Stimulated activated CD8-positive, alpha-beta memory T cell treated with anti-CD3 and anti-CD28 coated beads, Interleukin-7, amount 100 ng/mL, for 24 hours (primary cell): ENCODE data around the gene CPNE5.

Experiments used
- DNase-seq: peaks from one replicate; pipeline ENCODE4 v3.0.0-alpha.2; 2020; ENCODE audit warnings: low read depth

Gene CPNE5

DNA sequence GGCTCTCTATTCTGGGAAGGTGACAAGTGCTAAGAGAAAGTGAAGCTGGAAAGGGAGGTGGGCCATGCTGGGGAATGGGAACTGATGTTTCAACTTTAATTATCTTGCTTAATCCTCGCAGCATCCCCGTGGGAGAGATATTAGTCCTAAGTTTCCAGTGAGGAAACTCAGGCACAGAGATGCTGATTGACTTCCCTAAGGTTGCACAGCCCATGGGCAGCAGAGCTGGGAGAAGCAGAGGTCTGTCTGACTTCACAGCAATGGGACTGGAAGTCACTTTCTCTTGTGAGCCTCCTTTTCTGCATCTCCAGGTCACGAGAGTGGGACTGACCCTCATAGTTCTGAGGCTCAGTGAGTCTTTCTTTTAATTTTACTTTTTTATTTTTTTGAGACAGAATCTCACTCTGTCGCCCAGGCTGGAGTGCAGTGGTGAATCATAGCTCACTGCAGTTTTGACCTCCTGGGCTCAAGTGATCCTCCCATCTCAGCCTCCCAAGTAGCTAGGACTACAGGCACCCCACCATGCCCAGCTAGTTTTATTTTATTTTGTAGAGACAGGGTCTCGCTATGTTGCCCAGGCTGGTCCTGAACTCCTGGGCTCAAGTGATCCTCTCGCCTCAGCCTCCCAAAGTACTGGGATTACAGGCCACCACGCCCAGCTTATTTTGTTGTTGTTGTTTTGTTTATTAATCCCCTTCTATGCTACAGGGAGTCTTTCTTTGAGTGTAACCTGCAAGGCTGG lies 139.0 kb downstream of the CPNE5 start:
- no peak for DNase-seq

DNA sequence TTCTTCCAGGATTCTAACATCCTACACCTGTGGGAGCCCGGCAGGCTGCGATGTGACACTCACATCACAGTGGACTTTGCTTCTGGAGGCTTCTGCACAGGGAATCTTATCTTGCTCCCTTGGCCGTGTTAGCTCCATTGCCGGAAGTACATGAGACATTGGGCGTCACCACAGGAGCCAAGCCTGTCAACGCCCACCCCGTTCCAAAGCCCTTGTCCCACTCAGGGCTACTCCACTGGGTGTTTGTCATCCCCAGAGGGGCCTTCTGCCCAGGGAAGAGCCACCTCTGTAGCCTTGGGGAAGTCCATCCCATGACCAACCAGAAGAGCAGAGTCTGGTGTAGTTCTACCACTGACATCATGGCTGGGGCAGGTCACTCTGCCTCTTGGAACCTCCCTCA lies 139.9 kb downstream of the CPNE5 start:
- DNase-seq = no peak

DNA sequence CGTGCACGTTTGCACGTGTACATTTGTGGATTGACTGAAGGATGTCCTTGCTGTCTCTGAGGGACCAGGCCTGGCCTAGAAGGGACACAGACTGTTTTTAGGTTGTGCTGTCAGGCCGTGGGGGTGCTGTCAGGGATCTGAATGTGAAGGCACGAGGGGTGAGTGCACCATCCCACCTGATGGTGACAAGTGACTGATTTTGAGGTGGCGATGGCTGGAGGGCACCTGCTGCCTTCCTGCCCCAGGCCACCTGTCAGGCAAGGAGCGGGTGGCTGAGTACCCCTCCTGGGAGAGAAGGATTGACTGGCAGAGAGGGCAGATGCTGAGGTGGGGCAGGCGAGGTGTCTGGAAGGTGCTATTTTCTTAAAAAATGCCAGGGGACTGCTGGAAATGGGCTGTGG lies 140.4 kb downstream of the CPNE5 start:
- DNase-seq = no peak

DNA sequence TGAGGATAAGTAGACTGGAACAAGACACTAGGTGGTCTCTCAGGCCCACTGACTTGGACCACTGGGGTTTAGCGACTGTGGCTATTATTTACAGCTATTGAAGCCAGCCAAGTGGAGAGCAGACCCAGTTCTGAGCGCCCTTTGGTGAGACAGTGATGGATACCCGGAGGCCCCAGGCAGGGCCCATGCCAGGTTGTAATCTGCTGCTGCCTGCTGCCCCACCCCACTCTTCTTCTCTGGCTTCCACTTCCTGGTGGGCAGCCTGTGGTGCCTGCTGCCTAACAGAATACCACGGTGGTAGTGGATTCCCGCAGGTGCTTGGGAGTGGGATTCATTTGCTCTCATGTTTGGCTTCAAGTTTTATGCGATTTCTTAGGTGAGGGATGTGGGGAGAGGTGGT lies 141.0 kb downstream of the CPNE5 start:
- DNase-seq = no peak

DNA sequence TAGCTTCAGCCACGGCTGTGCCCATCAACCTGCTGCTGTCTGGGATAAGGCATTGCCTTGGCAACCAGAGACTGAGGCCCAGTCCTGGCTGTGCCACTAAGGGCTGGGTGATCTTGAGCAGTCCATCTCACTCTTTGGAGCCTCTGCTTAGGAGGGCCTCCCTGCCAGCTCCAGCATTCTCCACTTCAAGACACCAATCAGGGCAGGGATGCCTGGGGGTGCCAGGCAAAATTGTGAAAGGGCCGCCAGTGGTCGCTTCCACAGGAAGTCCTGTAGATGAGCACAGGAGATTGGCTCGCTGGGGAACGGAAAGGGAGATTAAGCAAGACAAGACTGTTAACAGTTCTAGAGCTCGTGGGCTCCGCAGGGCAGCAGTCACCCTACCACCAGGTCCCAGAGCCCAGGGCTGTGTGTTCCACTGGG lies 141.8 kb downstream of the CPNE5 start, which contains the start of gene RAB44:
TSS of gene RAB44 (plus strand) at position 346 of the 423 bp plus-strand sequence. CDS start 6,410 bp downstream, outside the sequence.
- no peak for DNase-seq

DNA sequence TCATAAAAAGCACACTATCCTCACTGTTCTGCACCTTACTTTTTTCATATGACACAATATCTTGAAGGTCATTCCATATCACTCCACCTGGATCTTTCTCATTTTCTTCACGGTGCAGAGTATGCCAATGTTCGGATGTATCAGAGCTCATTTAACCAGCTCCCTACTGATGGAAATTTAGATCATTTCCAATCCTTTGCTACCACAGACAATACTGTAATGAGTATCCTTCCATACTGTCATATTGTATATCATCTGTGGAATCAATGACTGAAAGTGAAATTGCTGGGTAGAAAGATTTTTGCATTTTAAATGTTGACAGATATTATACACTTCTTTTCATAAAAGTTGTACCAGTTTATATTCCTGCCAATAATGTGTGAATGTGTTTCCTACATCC lies 143.8 kb downstream of the CPNE5 start:
- DNase-seq = no peak

DNA sequence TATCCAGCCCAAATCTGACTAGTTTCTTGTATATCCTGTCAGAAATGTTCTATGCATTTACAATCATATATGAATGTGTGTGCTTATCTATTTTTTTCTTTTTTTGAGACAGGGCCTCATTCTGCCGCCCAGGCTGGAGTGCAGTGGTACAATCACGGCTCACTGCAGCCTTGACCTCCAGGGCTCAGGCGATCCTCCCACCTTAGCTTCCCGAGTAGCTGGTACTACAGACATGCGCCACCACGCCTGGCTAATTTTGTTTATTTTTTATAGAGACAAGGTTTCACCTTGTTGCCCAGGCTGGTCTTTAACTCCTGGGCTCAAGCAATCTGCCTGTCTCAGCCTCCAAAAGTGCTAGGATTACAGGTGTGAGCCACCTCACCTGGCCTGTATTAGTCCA lies 144.6 kb downstream of the CPNE5 start:
- no peak for DNase-seq

DNA sequence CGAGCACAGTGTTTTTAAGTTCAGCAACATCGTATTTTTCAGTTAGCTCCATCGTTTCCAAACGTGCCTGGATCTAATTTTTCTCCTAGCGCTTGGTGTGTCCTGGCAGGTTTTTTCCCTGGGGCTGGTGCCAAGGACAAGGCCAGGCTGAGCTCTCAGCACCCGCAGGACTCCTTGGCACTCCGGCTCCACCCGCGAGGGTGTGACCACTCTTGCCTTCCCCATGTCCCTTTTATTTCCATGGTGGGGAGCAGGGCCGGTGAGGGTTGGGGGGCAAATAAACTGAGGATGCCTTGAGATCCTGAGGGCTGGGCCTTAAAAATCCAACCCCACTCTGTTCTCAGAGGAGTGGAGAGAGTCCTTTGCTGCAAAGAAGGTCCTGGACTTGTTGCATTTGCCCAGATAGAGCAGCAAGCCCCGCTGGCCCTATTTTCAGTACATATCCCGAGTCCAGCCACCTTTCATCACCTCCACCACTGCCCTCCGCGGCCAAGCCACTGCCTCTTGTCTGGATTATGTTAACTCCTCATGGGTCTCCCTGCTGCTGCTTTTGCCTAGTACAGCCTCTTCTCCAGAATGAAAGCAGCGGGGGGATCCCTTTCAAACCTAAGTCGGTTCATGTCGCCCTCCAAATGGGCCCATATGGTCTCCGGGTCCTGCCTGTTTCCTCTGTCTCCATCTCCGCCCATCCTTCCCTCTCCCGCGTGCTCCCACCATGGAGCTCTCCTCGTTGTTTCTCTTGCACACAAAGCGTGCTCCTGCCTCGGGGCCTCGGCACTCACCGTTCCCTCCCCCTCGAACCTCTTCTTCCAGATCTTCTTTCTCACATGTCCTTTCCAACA lies 146.2 kb downstream of the CPNE5 start:
- no peak for DNase-seq

DNA sequence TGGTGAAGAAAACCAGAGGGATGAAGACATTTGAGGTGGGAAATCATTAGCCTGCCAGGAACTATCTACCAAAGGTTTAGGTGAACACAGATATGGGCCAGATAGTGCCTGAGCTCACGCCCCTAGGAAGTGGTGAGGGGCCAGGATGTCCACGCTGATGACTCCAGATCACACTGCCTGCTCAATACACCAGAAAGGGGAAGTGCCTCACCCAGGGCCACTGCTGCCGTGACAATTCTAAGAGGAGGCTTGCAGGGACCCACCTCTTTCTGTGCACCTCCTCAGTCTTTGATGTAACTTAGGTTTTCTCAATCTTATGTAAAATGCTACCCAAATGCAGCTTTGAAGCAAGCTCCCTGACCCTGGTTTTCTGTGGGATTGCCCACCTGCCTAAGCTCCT lies 147.0 kb downstream of the CPNE5 start:
- DNase-seq = no peak

DNA sequence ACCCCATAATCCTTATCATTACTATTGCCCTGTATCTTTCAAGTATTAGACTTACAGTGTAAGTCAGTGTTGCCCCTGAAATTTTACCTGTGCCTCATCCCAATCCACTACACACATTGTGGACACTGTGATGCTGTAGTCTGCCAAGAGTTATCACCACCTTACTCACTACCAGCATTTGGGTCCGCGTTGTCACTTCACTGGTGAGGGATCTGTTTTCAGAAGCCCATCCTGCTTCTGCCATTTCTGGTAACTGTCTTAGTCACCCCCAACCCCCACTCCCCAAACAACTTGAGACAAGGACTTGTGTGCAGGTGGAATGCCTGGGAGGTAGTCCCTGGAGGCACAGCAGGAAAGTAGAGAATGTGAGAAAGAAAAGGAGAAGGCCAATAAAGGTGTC lies 147.6 kb downstream of the CPNE5 start:
- DNase-seq = no peak

DNA sequence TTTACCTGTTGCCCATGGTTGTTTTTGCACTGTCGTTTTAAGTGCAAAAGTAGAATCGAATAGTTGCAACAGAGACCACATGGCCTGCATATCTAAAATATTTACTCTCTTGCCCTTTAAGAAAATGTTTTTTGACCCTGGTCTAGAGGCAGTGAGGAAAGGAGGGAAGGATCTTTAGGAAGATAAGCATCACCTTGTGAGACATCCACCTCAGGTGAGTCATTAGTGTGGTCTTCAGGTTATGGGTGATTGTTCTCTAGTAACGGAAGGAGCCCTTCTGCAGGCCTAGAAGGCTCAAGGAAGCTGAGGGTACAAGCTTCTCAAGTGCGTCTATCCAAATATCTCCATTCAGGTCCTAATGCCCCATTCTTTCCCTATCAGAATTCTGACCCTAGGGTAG lies 148.2 kb downstream of the CPNE5 start:
- DNase-seq = no peak
